ENCODE measurements around the gene WRNIP1. TPM values are rescaled to one million over a fixed set of nuclear protein-coding genes. Genes with fewer than 3 reads are reported as not detected.

Gene WRNIP1
- total and polyA plus RNA-seq, 8 donors, result 29.7 to 196 (median 38.5) TPM

DNA sequence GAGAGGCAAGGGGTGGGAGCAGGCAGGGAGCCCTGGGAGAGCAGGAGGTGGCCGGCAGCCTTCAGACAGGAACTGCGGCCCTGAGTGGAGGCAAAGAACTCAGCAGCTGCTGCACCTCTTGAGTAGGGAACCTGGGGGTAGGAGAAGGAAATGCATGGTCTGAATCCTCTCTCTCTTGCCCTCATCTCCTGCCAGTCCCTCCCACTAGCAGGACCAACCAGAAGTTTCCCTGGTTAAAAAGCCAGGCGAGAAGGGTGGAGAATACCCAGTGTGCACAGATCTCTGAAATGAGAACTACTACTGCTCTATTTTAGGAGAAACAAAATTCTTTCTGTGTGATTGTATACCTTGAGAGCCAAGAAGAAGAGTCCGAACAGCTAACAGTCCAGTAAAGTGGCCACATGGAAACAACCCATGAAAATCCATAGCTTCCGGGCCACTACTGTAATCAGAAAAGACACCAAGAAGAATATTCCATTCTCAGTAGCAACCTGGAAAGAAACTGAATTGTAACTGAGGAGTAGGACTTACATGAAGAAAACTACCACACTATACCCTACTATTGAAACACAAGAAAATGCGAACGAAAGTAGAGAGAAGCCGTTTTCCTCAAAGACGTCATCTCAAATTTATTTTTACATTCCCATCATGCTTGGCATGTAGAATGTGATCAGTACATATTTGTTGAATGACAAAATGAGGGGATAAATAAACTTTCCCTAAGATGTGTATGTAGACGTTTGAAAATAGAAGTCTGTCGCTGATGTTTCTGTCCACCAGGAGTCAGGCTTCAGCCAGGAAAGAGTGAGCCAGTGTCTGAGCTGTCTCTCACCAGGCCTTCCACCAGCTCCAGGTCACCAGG, 25.6 kb downstream of the WRNIP1 start:
- Histone ChIP-seq H3K4me3 (peak overlapping the region in 1 of 4 donors; percentile 9), H3K36me3 (peaks cover 0 to 23% (median 17%) of the 10 kb centered on the region in 4 donors), H3K27ac (peak overlapping the region; percentile 12 to 86 (median 76)), H3K27me3 (no peaks in the 10 kb centered on the region), H3K4me1 (peaks cover 0 to 58% (median 30%) of the 10 kb centered on the region in 4 donors), H3K9me3 (no peaks in the 10 kb centered on the region)
- intact Hi-C loops (cut with DNase I; ENCODE audit: low total_unique reads), result loop anchor here (10.0 kb wide), 1 partner anchor 54 kb away; the partner anchor contains the start of gene SERPINB1
- peak; percentile 76 to 91 for DNase-seq
- peak in 1 of 3 donors; percentile 43 for TF ChIP-seq POLR2AphosphoS5 (IDR thresholded peaks at IDR 0.05)
- TF ChIP-seq POLR2A (IDR thresholded peaks at IDR 0.05), result no peak
- TF ChIP-seq EP300 (IDR thresholded peaks at IDR 0.05), result no peak
- TF ChIP-seq, protein P1, sequence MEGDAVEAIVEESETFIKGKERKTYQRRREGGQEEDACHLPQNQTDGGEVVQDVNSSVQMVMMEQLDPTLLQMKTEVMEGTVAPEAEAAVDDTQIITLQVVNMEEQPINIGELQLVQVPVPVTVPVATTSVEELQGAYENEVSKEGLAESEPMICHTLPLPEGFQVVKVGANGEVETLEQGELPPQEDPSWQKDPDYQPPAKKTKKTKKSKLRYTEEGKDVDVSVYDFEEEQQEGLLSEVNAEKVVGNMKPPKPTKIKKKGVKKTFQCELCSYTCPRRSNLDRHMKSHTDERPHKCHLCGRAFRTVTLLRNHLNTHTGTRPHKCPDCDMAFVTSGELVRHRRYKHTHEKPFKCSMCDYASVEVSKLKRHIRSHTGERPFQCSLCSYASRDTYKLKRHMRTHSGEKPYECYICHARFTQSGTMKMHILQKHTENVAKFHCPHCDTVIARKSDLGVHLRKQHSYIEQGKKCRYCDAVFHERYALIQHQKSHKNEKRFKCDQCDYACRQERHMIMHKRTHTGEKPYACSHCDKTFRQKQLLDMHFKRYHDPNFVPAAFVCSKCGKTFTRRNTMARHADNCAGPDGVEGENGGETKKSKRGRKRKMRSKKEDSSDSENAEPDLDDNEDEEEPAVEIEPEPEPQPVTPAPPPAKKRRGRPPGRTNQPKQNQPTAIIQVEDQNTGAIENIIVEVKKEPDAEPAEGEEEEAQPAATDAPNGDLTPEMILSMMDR (IDR thresholded peaks at IDR 0.05), result peak in 5 of 7 experiments; percentile 55 to 95 (median 72)
- 24 to 37% (median 28%) methylated on average over 11 of the region's 11 CpGs for WGBS, 5 donors

DNA sequence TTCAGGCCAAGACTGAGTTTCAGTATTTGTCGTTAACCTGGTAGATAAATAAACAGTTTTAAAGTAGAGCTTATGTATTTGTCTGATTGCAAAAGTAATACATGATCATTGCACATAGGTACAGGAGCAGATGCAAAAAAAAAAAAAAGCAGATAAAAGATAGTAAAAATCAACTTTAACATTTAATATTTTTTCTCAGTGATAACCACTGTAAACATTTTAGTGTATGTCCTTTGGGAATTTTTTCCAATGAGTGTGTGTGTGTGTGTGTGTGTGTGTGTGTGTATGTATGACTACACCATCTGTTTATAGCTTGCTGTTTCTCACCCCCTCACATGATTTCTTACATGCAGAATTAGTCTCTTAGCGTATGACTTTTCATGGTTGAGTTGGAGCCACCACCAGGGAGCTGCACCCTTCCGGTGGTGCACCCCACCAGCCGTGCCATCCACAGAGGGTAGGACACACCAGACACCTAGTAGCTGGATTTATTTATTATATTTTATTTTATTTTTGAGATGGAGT, 26.3 kb downstream of the WRNIP1 start:
- Histone ChIP-seq H3K4me1 (peaks cover 0 to 58% (median 30%) of the 10 kb centered on the region in 4 donors), H3K27me3 (no peaks in the 10 kb centered on the region), H3K36me3 (peaks cover 0 to 18% (median 12%) of the 10 kb centered on the region in 4 donors), H3K9me3 (no peaks in the 10 kb centered on the region), H3K4me3 (no peak overlapping the region), H3K27ac (peak overlapping the region in 4 of 5 donors; percentile 58 to 86 (median 80))
- 39 to 48% (median 43%) methylated on average over 4 of the region's 4 CpGs for WGBS, 5 donors
- intact Hi-C loops (cut with DNase I; ENCODE audit: low total_unique reads), result loop anchor here (10.0 kb wide), 1 partner anchor 53 kb away; the partner anchor contains the start of gene SERPINB1
- TF ChIP-seq POLR2AphosphoS5 (IDR thresholded peaks at IDR 0.05) (no peak), EP300 (IDR thresholded peaks at IDR 0.05) (no peak), POLR2A (IDR thresholded peaks at IDR 0.05) (no peak)
- TF ChIP-seq, protein P1 (IDR thresholded peaks at IDR 0.05), result no peak
- peak in 1 of 2 donors; percentile 43 for DNase-seq

DNA sequence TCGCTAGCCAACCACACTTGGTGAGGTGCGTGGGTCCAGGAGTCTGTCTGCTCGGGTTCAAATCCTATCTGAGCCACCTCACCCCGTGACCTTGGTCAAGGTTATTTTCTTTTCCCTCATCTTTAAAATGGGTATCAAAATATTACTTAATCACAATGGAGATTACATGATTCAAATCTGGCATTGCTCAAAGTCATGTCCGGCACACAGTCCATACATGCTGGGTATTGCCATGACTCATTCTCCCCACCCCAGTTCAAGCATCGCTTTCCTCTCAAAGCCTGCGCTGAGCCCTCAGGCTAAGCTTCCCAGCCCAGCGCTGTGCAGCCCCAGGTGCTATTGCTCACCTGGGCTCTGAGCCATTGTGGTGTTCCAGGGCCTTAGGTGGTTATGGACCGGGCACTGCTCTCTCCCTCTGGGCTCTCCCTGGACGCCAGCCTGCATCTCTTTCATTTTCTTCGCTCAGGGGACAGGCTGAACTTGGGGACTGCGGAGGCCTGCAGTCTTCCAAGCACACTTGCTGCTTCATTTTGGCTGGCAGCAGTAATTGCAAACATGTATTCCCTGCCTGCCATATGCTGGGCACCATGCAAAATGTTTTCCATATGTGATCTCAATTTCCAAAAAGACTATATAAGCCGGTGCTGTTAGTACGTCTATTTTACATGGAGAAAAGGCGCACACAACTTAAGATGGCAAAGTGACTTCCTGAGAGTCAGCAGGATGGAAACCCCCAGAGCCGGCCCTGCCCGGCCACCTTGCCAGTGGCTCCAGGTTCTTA, 27.3 kb downstream of the WRNIP1 start:
- H3K27me3 ChIP-seq, result no peaks in the 10 kb centered on the region
- peak overlapping the region; percentile 7 to 86 (median 76) for H3K27ac ChIP-seq
- H3K36me3 ChIP-seq, result peaks cover 0 to 9% (median 6%) of the 10 kb centered on the region in 4 donors
- intact Hi-C loops (cut with DNase I; ENCODE audit: low total_unique reads), result loop anchor here (10.0 kb wide), 1 partner anchor 52 kb away; the partner anchor contains the start of gene SERPINB1
- WGBS, 5 donors, result 88 to 96% (median 92%) methylated on average over 15 to 17 of the region's 17 CpGs
- no peaks in the 10 kb centered on the region for H3K9me3 ChIP-seq
- TF ChIP-seq POLR2A (IDR thresholded peaks at IDR 0.05) (no peak), EP300 (IDR thresholded peaks at IDR 0.05) (no peak), POLR2AphosphoS5 (IDR thresholded peaks at IDR 0.05) (no peak)
- TF ChIP-seq, protein P1 (IDR thresholded peaks at IDR 0.05), result no peak
- no peak overlapping the region for H3K4me3 ChIP-seq
- no peak for DNase-seq
- H3K4me1 ChIP-seq, result peaks cover 5 to 66% (median 33%) of the 10 kb centered on the region in 4 donors
